IMR-90 (cell line): ENCODE measurements around the gene HDDC2.

Experiments
- TF ChIP-seq, protein P1 (sequence below): conservative IDR thresholded peaks from 2 replicates; pipeline ENCODE4 v1.5.1; 2012; ENCODE audit warnings: mild to moderate bottlenecking, low read depth, low read length, improper control_type of control experiment
- TF ChIP-seq, protein P2 (sequence below): fragments of 150-350 bp; IDR thresholded peaks from 2 replicates; pipeline ENCODE4 v1.6.1; 2017; ENCODE audit warnings: mild to moderate bottlenecking, antibody characterized with exemption, low read length, low read depth

DNA sequence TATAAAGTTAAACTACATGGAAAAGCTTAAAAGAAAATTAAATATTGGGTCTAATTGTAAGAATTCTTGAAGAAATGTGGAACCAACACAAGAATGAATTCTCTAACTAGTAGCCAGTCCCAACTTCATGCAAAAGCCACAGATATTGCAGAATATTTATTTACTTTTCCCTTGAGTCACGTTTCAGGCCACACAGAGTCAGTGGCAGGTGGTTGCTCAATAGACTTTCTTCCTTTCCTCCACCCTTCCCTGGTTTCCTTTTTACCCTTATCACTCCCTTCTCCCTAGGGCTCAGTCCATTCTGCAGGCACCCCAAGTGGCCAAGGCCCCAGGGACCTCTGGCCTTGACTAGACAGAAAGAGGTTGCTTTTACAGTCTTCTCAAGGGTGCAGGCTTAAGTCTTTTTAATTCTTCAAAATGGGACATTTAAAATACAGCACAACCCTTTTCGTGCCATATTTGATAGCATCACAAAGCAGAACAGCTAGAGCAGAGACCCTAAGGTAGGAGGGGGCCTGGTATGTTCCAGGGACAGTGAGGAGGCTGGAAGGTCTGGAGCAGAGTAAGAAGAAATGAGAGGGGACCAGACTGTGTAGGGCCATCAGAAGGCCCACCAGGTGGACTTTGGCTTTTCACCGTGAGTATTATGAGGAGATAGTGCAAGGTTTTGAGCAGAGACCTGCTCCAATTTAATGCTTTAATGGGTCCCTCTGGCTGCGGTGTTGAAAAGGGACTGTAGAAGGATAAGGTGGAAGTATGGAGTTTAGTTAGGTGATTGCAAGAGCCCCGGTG, 65.0 kb downstream of the HDDC2 start:
- TF ChIP-seq, protein P1, sequence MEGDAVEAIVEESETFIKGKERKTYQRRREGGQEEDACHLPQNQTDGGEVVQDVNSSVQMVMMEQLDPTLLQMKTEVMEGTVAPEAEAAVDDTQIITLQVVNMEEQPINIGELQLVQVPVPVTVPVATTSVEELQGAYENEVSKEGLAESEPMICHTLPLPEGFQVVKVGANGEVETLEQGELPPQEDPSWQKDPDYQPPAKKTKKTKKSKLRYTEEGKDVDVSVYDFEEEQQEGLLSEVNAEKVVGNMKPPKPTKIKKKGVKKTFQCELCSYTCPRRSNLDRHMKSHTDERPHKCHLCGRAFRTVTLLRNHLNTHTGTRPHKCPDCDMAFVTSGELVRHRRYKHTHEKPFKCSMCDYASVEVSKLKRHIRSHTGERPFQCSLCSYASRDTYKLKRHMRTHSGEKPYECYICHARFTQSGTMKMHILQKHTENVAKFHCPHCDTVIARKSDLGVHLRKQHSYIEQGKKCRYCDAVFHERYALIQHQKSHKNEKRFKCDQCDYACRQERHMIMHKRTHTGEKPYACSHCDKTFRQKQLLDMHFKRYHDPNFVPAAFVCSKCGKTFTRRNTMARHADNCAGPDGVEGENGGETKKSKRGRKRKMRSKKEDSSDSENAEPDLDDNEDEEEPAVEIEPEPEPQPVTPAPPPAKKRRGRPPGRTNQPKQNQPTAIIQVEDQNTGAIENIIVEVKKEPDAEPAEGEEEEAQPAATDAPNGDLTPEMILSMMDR: no peak
- TF ChIP-seq, protein P2, sequence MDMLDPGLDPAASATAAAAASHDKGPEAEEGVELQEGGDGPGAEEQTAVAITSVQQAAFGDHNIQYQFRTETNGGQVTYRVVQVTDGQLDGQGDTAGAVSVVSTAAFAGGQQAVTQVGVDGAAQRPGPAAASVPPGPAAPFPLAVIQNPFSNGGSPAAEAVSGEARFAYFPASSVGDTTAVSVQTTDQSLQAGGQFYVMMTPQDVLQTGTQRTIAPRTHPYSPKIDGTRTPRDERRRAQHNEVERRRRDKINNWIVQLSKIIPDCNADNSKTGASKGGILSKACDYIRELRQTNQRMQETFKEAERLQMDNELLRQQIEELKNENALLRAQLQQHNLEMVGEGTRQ: no peak
